Measurements from ENCODE around the gene TASOR2. TPM values are rescaled to one million over a fixed set of nuclear protein-coding genes. Genes with fewer than 3 reads are reported as not detected.

TASOR2 gene
- total RNA-seq, 5 donors from 2014 or later (not counting 1 experiment from before 2014, with no cell fraction given) = 62.7 to 78.5 (median 71.7) TPM

- POLR2A ChIA-PET = interaction anchor here in 1 of 2 donors (1.1 kb wide), 1 partner anchor 17 kb away, joined by 3 read pairs; no protein-coding TSS in a partner anchor
- no peaks in the 10 kb centered on the region for H3K9me3 ChIP-seq
- no peak overlapping the region for H3K27ac Mint-ChIP-seq
Observed at GRCh38 chr10:5681930-5682329, 2.7 kb upstream of the TASOR2 start.

GRCh38 chr10:5683065-5683464, 1.6 kb upstream of the TASOR2 start:
- H3K4me3 Mint-ChIP-seq = peak overlapping the region in 1 of 3 donors; percentile 0
- WGBS (ENCODE audit: insufficient coverage) = 50% methylated on average over 1 of the region's 3 CpGs
- peaks cover 29 to 37% (median 35%) of the 10 kb centered on the region in 3 donors for H3K4me1 Mint-ChIP-seq
- peaks cover 0 to 6% of the 10 kb centered on the region in 2 experiments for H3K27me3 ChIP-seq (replicated peaks in 1 of 2; ENCODE audit: control insufficient read depth in 2 of 2, extremely low read depth in 1 of 2, insufficient read depth in 2 of 2, low read length in 1 of 2)
- H3K9me3 ChIP-seq = no peaks in the 10 kb centered on the region
- no peaks in the 10 kb centered on the region for H3K9me3 Mint-ChIP-seq
- H3K27ac ChIP-seq (ENCODE audit: low read length) = no peak overlapping the region
- H3K27me3 Mint-ChIP-seq = peaks cover 3 to 12% of the 10 kb centered on the region in 2 donors
- peak overlapping the region in 1 of 2 donors; percentile 1 for H3K27ac Mint-ChIP-seq
- H3K4me3 ChIP-seq (ENCODE audit: control insufficient read depth in 1 of 2, extremely low read depth in 1 of 2, low read length in 1 of 2) = no peak overlapping the region
- no peak for DNase-seq
- H3K36me3 ChIP-seq (ENCODE audit: control insufficient read depth in 2 of 2, extremely low read depth in 1 of 2, insufficient read depth in 1 of 2, low read length in 1 of 2) = no peaks in the 10 kb centered on the region
- POLR2A ChIA-PET = interaction anchor here (0.6 kb wide), 2 partner anchors 9 to 12 kb away, joined by 3 to 13 read pairs; no protein-coding TSS in a partner anchor
- H3K4me1 ChIP-seq (ENCODE audit: control insufficient read depth in 1 of 2, extremely low read depth in 1 of 2, insufficient read depth in 2 of 2, low read length in 2 of 2) = peaks cover 10 to 18% of the 10 kb centered on the region in 2 experiments
- ATAC-seq (replicated peaks in 1 of 4) = no peak
- CTCF ChIA-PET = interaction anchor here in 1 of 2 donors (0.6 kb wide), 1 partner anchor 9 kb away, joined by 3 read pairs; no protein-coding TSS in a partner anchor
- no peaks in the 10 kb centered on the region for H3K36me3 Mint-ChIP-seq

More at GRCh38 chr10:5681930-5682329, 2.7 kb upstream of the TASOR2 start:
- CTCF ChIA-PET = interaction anchor here (0.5 to 0.6 kb wide), 2 partner anchors 10 to 69 kb away, joined by 3 read pairs; no protein-coding TSS in a partner anchor
- Histone ChIP-seq H3K36me3 (ENCODE audit: control insufficient read depth in 2 of 2, extremely low read depth in 1 of 2, insufficient read depth in 1 of 2, low read length in 1 of 2) (no peaks in the 10 kb centered on the region), H3K27me3 (replicated peaks in 1 of 2; ENCODE audit: control insufficient read depth in 2 of 2, extremely low read depth in 1 of 2, insufficient read depth in 2 of 2, low read length in 1 of 2) (peaks cover 0 to 13% of the 10 kb centered on the region in 2 experiments), H3K4me1 (ENCODE audit: control insufficient read depth in 1 of 2, extremely low read depth in 1 of 2, insufficient read depth in 2 of 2, low read length in 2 of 2) (peaks cover 2 to 14% of the 10 kb centered on the region in 2 experiments), H3K4me3 (ENCODE audit: control insufficient read depth in 1 of 2, extremely low read depth in 1 of 2, low read length in 1 of 2) (no peak overlapping the region), H3K27ac (ENCODE audit: low read length) (no peak overlapping the region)
- H3K27me3 Mint-ChIP-seq = peaks cover 9 to 21% of the 10 kb centered on the region in 2 donors
- no peaks in the 10 kb centered on the region for H3K9me3 Mint-ChIP-seq
- ATAC-seq (replicated peaks in 1 of 4) (no peak), DNase-seq (no peak)
- H3K36me3 Mint-ChIP-seq = no peaks in the 10 kb centered on the region
- peaks cover 19 to 26% (median 24%) of the 10 kb centered on the region in 3 donors for H3K4me1 Mint-ChIP-seq
- H3K4me3 Mint-ChIP-seq = no peak overlapping the region
- WGBS (ENCODE audit: insufficient coverage) = no CpG with 5 or more reads among the region's 5 CpGs

DNA sequence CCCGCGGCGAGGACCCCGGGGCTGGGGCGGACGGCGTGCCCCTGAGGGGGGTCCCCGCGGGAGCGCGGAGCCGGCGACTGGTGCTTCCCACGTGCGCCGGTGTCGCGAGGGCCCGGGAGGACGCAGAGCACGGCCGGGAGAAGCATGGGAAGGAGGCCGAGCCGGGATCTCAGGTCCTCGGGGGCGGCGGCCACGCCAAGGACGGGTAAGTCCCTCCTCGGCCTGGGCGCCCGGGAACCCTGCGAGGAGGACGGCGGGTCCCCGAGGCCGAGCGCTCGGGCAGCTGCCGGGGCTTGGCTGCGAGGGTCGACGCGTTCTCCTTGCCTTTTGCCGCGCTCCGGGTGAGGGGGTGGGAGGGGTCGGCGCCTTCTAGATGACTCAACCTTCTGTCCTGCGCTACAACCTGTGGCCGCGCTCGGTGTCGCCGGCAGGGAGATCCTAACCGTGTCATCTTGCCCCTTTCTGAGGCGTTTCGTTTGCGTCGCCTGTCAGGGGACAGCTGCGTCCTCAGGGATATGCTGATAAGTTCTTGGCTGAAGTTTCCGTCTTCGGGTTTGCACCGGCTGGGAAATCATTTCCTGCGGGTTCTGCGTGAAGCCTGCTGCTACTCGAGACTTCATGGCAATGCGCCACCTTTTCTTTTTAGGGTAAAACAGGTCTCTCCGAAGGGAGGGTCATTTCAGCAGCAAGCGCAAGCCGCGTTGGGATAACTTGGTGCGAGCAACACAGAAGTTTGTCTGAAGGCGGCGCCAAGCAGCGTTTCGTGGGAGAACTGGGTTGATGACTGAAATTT, 529 bp downstream of the TASOR2 start:
- H3K27me3 Mint-ChIP-seq = no peaks in the 10 kb centered on the region
- WGBS (ENCODE audit: insufficient coverage) = under 1% methylated on average over 74 of the region's 77 CpGs
- peaks cover 18% of the 10 kb centered on the region in 2 experiments for H3K4me1 ChIP-seq (ENCODE audit: control insufficient read depth in 1 of 2, extremely low read depth in 1 of 2, insufficient read depth in 2 of 2, low read length in 2 of 2)
- no peaks in the 10 kb centered on the region for H3K9me3 ChIP-seq
- CTCF ChIA-PET = interaction anchor here in 1 of 2 donors (0.6 to 1.6 kb wide), 2 partner anchors 23 to 24 kb away, joined by 3 to 5 read pairs; no protein-coding TSS in a partner anchor
- no peaks in the 10 kb centered on the region for H3K27me3 ChIP-seq (replicated peaks in 1 of 2; ENCODE audit: control insufficient read depth in 2 of 2, extremely low read depth in 1 of 2, insufficient read depth in 2 of 2, low read length in 1 of 2)
- H3K4me1 Mint-ChIP-seq = peaks cover 41 to 51% (median 48%) of the 10 kb centered on the region in 3 donors
- H3K9me3 Mint-ChIP-seq = no peaks in the 10 kb centered on the region
- peaks cover 4% of the 10 kb centered on the region for H3K36me3 Mint-ChIP-seq
- ATAC-seq (replicated peaks in 1 of 4) (peak; percentile 57 to 69 (median 62)), DNase-seq (peak; percentile 34 to 80 (median 53))
- peak overlapping the region; percentile 61 to 97 for H3K4me3 ChIP-seq (ENCODE audit: control insufficient read depth in 1 of 2, extremely low read depth in 1 of 2, low read length in 1 of 2)
- H3K27ac ChIP-seq (ENCODE audit: low read length) = peak overlapping the region; percentile 81
- peaks cover 0 to 4% of the 10 kb centered on the region in 2 donors for H3K36me3 ChIP-seq (ENCODE audit: control insufficient read depth in 2 of 2, extremely low read depth in 1 of 2, insufficient read depth in 1 of 2, low read length in 1 of 2)
- peak overlapping the region; percentile 96 to 99 (median 97) for H3K4me3 Mint-ChIP-seq
- POLR2A ChIA-PET = no interaction called here
- peak overlapping the region; percentile 97 to 98 for H3K27ac Mint-ChIP-seq

GRCh38 chr10:5685764-5686240, 1.2 kb downstream of the TASOR2 start:
- 3% methylated on average over 4 of the region's 10 CpGs for WGBS (ENCODE audit: insufficient coverage)
- ATAC-seq (replicated peaks in 1 of 4) = no peak

GRCh38 chr10:5688587-5688986, 3.9 kb downstream of the TASOR2 start:
- peaks cover 68 to 84% (median 70%) of the 10 kb centered on the region in 3 donors for H3K4me1 Mint-ChIP-seq
- Histone ChIP-seq H3K36me3 (ENCODE audit: control insufficient read depth in 2 of 2, extremely low read depth in 1 of 2, insufficient read depth in 1 of 2, low read length in 1 of 2) (peaks cover 0 to 4% of the 10 kb centered on the region in 2 donors), H3K4me3 (ENCODE audit: control insufficient read depth in 1 of 2, extremely low read depth in 1 of 2, low read length in 1 of 2) (no peak overlapping the region), H3K9me3 (no peaks in the 10 kb centered on the region), H3K27me3 (replicated peaks in 1 of 2; ENCODE audit: control insufficient read depth in 2 of 2, extremely low read depth in 1 of 2, insufficient read depth in 2 of 2, low read length in 1 of 2) (no peaks in the 10 kb centered on the region), H3K4me1 (ENCODE audit: control insufficient read depth in 1 of 2, extremely low read depth in 1 of 2, insufficient read depth in 2 of 2, low read length in 2 of 2) (peaks cover 33 to 39% of the 10 kb centered on the region in 2 experiments), H3K27ac (ENCODE audit: low read length) (no peak overlapping the region)
- ATAC-seq (replicated peaks in 1 of 4) = no peak
- no CpG with 5 or more reads among the region's 3 CpGs for WGBS (ENCODE audit: insufficient coverage)
- POLR2A ChIA-PET = interaction anchor here in 1 of 2 donors (0.6 kb wide), 1 partner anchor 18 kb away, joined by 3 read pairs; no protein-coding TSS in a partner anchor
- H3K9me3 Mint-ChIP-seq = no peaks in the 10 kb centered on the region
- H3K27me3 Mint-ChIP-seq = no peaks in the 10 kb centered on the region
- H3K4me3 Mint-ChIP-seq = peak overlapping the region in 1 of 3 donors; percentile 52
- H3K27ac Mint-ChIP-seq = no peak overlapping the region
- no peak for DNase-seq
- peaks cover 4% of the 10 kb centered on the region for H3K36me3 Mint-ChIP-seq
- CTCF ChIA-PET = interaction anchor here in 1 of 2 donors (0.5 to 0.7 kb wide), 3 partner anchors 122 to 404 kb away, joined by 3 to 5 read pairs (median 4); no protein-coding TSS in a partner anchor

More at GRCh38 chr10:5685764-5686240, 1.2 kb downstream of the TASOR2 start:
- Histone ChIP-seq H3K4me1 (ENCODE audit: control insufficient read depth in 1 of 2, extremely low read depth in 1 of 2, insufficient read depth in 2 of 2, low read length in 2 of 2) (peaks cover 18 to 20% of the 10 kb centered on the region in 2 experiments), H3K9me3 (no peaks in the 10 kb centered on the region), H3K27me3 (replicated peaks in 1 of 2; ENCODE audit: control insufficient read depth in 2 of 2, extremely low read depth in 1 of 2, insufficient read depth in 2 of 2, low read length in 1 of 2) (no peaks in the 10 kb centered on the region), H3K27ac (ENCODE audit: low read length) (peak overlapping the region; percentile 81), H3K36me3 (ENCODE audit: control insufficient read depth in 2 of 2, extremely low read depth in 1 of 2, insufficient read depth in 1 of 2, low read length in 1 of 2) (peaks cover 0 to 4% of the 10 kb centered on the region in 2 donors), H3K4me3 (ENCODE audit: control insufficient read depth in 1 of 2, extremely low read depth in 1 of 2, low read length in 1 of 2) (peak overlapping the region; percentile 61 to 97)
- CTCF ChIA-PET = interaction anchor here in 1 of 2 donors (0.6 kb wide), 1 partner anchor 22 kb away, joined by 3 read pairs; no protein-coding TSS in a partner anchor
- POLR2A ChIA-PET = no interaction called here
- no peaks in the 10 kb centered on the region for H3K27me3 Mint-ChIP-seq
- H3K9me3 Mint-ChIP-seq = no peaks in the 10 kb centered on the region
- peak overlapping the region; percentile 96 to 99 (median 97) for H3K4me3 Mint-ChIP-seq
- H3K4me1 Mint-ChIP-seq = peaks cover 48 to 58% (median 53%) of the 10 kb centered on the region in 3 donors
- H3K27ac Mint-ChIP-seq = peak overlapping the region; percentile 96 to 98
- DNase-seq = peak in 1 of 35 experiments; percentile 37
- peaks cover 4% of the 10 kb centered on the region for H3K36me3 Mint-ChIP-seq

DNA sequence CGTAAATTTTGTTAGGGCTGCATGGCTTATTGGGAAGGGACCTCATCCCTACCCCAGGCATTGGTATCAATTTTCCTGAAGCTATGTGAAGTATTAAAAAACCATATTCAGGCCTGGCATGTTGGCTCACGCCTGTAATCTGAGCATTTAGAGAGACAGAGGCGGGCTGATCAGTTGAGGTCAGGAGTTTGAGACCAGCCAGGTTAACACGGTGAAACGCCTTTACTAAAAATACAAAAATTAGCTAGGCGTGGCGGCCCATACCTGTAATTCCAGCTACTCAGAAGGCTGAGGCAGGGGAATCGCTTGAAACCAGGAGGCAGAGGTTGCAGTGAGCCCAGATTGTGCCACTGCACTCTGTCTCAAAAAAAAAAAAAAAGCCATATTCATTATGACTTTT, 7.1 kb downstream of the TASOR2 start:
- Histone ChIP-seq H3K27ac (ENCODE audit: low read length) (no peak overlapping the region), H3K4me1 (ENCODE audit: control insufficient read depth in 1 of 2, extremely low read depth in 1 of 2, insufficient read depth in 2 of 2, low read length in 2 of 2) (peaks cover 23 to 41% of the 10 kb centered on the region in 2 experiments), H3K27me3 (replicated peaks in 1 of 2; ENCODE audit: control insufficient read depth in 2 of 2, extremely low read depth in 1 of 2, insufficient read depth in 2 of 2, low read length in 1 of 2) (no peaks in the 10 kb centered on the region), H3K36me3 (ENCODE audit: control insufficient read depth in 2 of 2, extremely low read depth in 1 of 2, insufficient read depth in 1 of 2, low read length in 1 of 2) (peaks cover 0 to 4% of the 10 kb centered on the region in 2 donors), H3K4me3 (ENCODE audit: control insufficient read depth in 1 of 2, extremely low read depth in 1 of 2, low read length in 1 of 2) (no peak overlapping the region), H3K9me3 (no peaks in the 10 kb centered on the region)
- DNase-seq (no peak), ATAC-seq (replicated peaks in 1 of 4) (no peak)
- no CpG with 5 or more reads among the region's 8 CpGs for WGBS (ENCODE audit: insufficient coverage)
- CTCF ChIA-PET = interaction anchor here (0.5 to 1.5 kb wide), 6 partner anchors 8 to 69 kb away, joined by 3 to 5 read pairs (median 4); no protein-coding TSS in a partner anchor
- H3K36me3 Mint-ChIP-seq = peaks cover 7% of the 10 kb centered on the region
- H3K4me1 Mint-ChIP-seq = peaks cover 78 to 87% (median 82%) of the 10 kb centered on the region in 3 donors
- POLR2A ChIA-PET = interaction anchor here (0.6 to 0.8 kb wide), 2 partner anchors 9 to 1718 kb away, joined by 8 to 13 read pairs; no protein-coding TSS in a partner anchor
- no peaks in the 10 kb centered on the region for H3K9me3 Mint-ChIP-seq
- H3K27ac Mint-ChIP-seq = no peak overlapping the region
- peak overlapping the region; percentile 53 to 74 (median 67) for H3K4me3 Mint-ChIP-seq
- H3K27me3 Mint-ChIP-seq = no peaks in the 10 kb centered on the region

Measured in T-cell (primary cell).